H9 (cell line): ENCODE data around the gene CTNNBL1. TPM values are rescaled to one million over a fixed set of nuclear protein-coding genes. Genes with fewer than 3 reads are reported as not detected.

Experiments used
- DNase-seq: peaks from one replicate; pipeline ENCODE4 v3.0.0-alpha.2; 2017
- H2AFZ ChIP-seq: one replicate; pipeline ENCODE4 v1.6.1; 2013; ENCODE audit warnings: mild to moderate bottlenecking, low read length, control low read depth, moderate library complexity
- H2AK5ac ChIP-seq: 2 replicates; pipeline ENCODE4 v1.6.1; 2013; ENCODE audit warnings: low read length, control low read depth, mixed read lengths; ENCODE audit not compliant: insufficient read length
- H2BK120ac ChIP-seq: one replicate; pipeline ENCODE4 v1.6.1; 2013; ENCODE audit warnings: low read depth, mild to moderate bottlenecking, low read length, control low read depth, inconsistent platforms; ENCODE audit not compliant: poor library complexity, severe bottlenecking
- H2BK12ac ChIP-seq: 2 replicates; pipeline ENCODE4 v1.6.1; 2013; ENCODE audit warnings: low read length, control low read depth, mixed read lengths, low read depth; ENCODE audit not compliant: insufficient read length
- H2BK15ac ChIP-seq: 2 replicates; pipeline ENCODE4 v1.6.1; 2013; ENCODE audit warnings: low read depth, low read length, control low read depth
- H2BK20ac ChIP-seq: one replicate; pipeline ENCODE4 v1.6.1; 2013; ENCODE audit warnings: low read depth, mild to moderate bottlenecking, low read length, control low read depth, inconsistent platforms; ENCODE audit not compliant: poor library complexity, severe bottlenecking
- H2BK5ac ChIP-seq: 2 replicates; pipeline ENCODE4 v1.6.1; 2013; ENCODE audit warnings: low read length, control low read depth, mixed read lengths; ENCODE audit not compliant: insufficient read length
- H3K14ac ChIP-seq: 2 replicates; pipeline ENCODE4 v1.6.1; 2013; ENCODE audit warnings: low read length, control low read depth; ENCODE audit not compliant: insufficient read depth
- H3K18ac ChIP-seq: 2 replicates; pipeline ENCODE4 v1.6.1; 2013; ENCODE audit warnings: low read depth, mild to moderate bottlenecking, mixed read lengths, low read length, control low read depth; ENCODE audit not compliant: insufficient read length
- H3K23ac ChIP-seq: 2 replicates; pipeline ENCODE4 v1.6.1; 2013; ENCODE audit warnings: low read length, control low read depth, mixed read lengths, low read depth; ENCODE audit not compliant: insufficient read length
- H3K23me2 ChIP-seq: 2 replicates; pipeline ENCODE4 v1.6.1; 2013; ENCODE audit warnings: low read depth, mild to moderate bottlenecking, mixed read lengths, low read length, control low read depth; ENCODE audit not compliant: insufficient read length, poor library complexity, severe bottlenecking
- H3K27ac ChIP-seq: 2 replicates; pipeline ENCODE4 v1.5.1; 2013; ENCODE audit warnings: low read length, control low read depth, mixed read lengths, low read depth; ENCODE audit not compliant: insufficient read length
- H3K27me3 ChIP-seq: 2 replicates; pipeline ENCODE4 v1.6.1; 2013; ENCODE audit warnings: low read length, control low read depth, inconsistent platforms; ENCODE audit not compliant: insufficient read depth
- H3K4ac ChIP-seq: 2 replicates; pipeline ENCODE4 v1.6.1; 2013; ENCODE audit warnings: low read depth, mild to moderate bottlenecking, control low read depth, inconsistent platforms, low read length, moderate library complexity
- H3K4me1 ChIP-seq: 2 replicates; pipeline ENCODE4 v1.6.1; 2013; ENCODE audit warnings: low read length, control low read depth, inconsistent platforms; ENCODE audit not compliant: insufficient read depth
- H3K4me2 ChIP-seq: 2 replicates; pipeline ENCODE4 v1.6.1; 2013; ENCODE audit warnings: low read length, control low read depth, mixed read lengths; ENCODE audit not compliant: insufficient read length, insufficient read depth
- H3K56ac ChIP-seq: 2 replicates; pipeline ENCODE4 v1.6.1; 2013; ENCODE audit warnings: low read depth, mild to moderate bottlenecking, mixed read lengths, low read length, control low read depth; ENCODE audit not compliant: insufficient read length
- H3K79me1 ChIP-seq: 2 replicates; pipeline ENCODE4 v1.6.1; 2013; ENCODE audit warnings: low read depth, mild to moderate bottlenecking, moderate library complexity, low read length, control low read depth, inconsistent platforms; ENCODE audit not compliant: insufficient read depth, poor library complexity, severe bottlenecking
- H3K79me2 ChIP-seq: 2 replicates; pipeline ENCODE4 v1.6.1; 2013; ENCODE audit warnings: low read length, control low read depth, inconsistent platforms; ENCODE audit not compliant: insufficient read depth
- H3K9ac ChIP-seq: 2 replicates; pipeline ENCODE4 v1.6.1; 2013; ENCODE audit warnings: low read length, control low read depth, mixed read lengths; ENCODE audit not compliant: insufficient read length; ENCODE audit errors: extremely low read depth
- H3K9me3 ChIP-seq: one replicate; pipeline ENCODE4 v1.6.1; 2013; ENCODE audit warnings: low read depth, low read length, inconsistent platforms; ENCODE audit not compliant: control insufficient read depth
- H3T11ph ChIP-seq: one replicate; pipeline ENCODE4 v1.6.1; 2013; ENCODE audit warnings: mild to moderate bottlenecking, low read length, control low read depth, inconsistent platforms
- H4K20me1 ChIP-seq: one replicate; pipeline ENCODE4 v1.6.1; 2013; ENCODE audit not compliant: control insufficient read depth, insufficient read length, insufficient read depth
- H4K5ac ChIP-seq: 2 replicates; pipeline ENCODE4 v1.6.1; 2013; ENCODE audit warnings: low read depth, mild to moderate bottlenecking, mixed read lengths, low read length, control low read depth; ENCODE audit not compliant: insufficient read length
- H4K8ac ChIP-seq: replicated peaks from 2 replicates; pipeline ENCODE4 v1.6.1; 2013; ENCODE audit warnings: low read length, control low read depth, mixed read lengths, low read depth; ENCODE audit not compliant: insufficient read length
- H4K91ac ChIP-seq: 2 replicates; pipeline ENCODE4 v1.6.1; 2013; ENCODE audit warnings: low read depth, mild to moderate bottlenecking, moderate library complexity, mixed read lengths, low read length, control low read depth; ENCODE audit not compliant: insufficient read length
- H3K27ac Mint-ChIP-seq, 3 experiments: 2 replicates in 2 of 3; 3 replicates in 1 of 3; pipeline ENCODE4 v1.8.0; 2020 to 2021; ENCODE audit warnings: mixed read lengths in 3 of 3, mild to moderate bottlenecking in 1 of 3, moderate library complexity in 1 of 3
- H3K27me3 Mint-ChIP-seq: 2 replicates; pipeline ENCODE4 v1.8.0; 2021; ENCODE audit warnings: low read depth, mild to moderate bottlenecking, moderate library complexity, mixed read lengths
- H3K36me3 Mint-ChIP-seq, 3 experiments: 2 replicates in 2 of 3; 3 replicates in 1 of 3; pipeline ENCODE4 v1.8.0; 2020 to 2021; ENCODE audit warnings: low read depth in 3 of 3, mixed read lengths in 3 of 3; ENCODE audit not compliant: insufficient read depth in 1 of 3
- H3K4me1 Mint-ChIP-seq, 2 experiments: 2 replicates each; pipeline ENCODE4 v1.8.0; 2020; ENCODE audit warnings: mixed read lengths in 2 of 2
- H3K4me3 Mint-ChIP-seq, 2 experiments: 2 replicates in 1 of 2; 3 replicates in 1 of 2; pipeline ENCODE4 v1.8.0; 2020 to 2021; ENCODE audit warnings: mild to moderate bottlenecking in 2 of 2, mixed read lengths in 2 of 2, moderate library complexity in 1 of 2
- H3K9me3 Mint-ChIP-seq, 2 experiments: 2 replicates in 1 of 2; 3 replicates in 1 of 2; pipeline ENCODE4 v1.8.0; 2020; ENCODE audit warnings: mild to moderate bottlenecking in 2 of 2, mixed read lengths in 2 of 2, moderate library complexity in 1 of 2
- WGBS: extraction: QIAGEN DNeasy Blood & Tissue Kit; methylation state at CpG from one replicate; pipeline ENCODE4 v1.1.7; 2013; ENCODE audit warnings: missing lambda C conversion rate, low lambda C conversion rate, mixed read lengths; ENCODE audit not compliant: insufficient read length; ENCODE audit errors: extremely low coverage; 5-methylcytosine and 5-hydroxymethylcytosine counted together
- total RNA-seq: library from RNA; stranded (reverse); gene quantifications from 2 replicates; pipeline ENCODE4 v1.2.1, GENCODE V29; 2021
- TF ChIP-seq, protein P1 (sequence below): fragments of 200-600 bp; sonication (generic); conservative IDR thresholded peaks from 3 replicates; pipeline ENCODE4 v1.8.0; 2021; ENCODE audit warnings: antibody characterized with exemption, mild to moderate bottlenecking

The CTNNBL1 gene
- total RNA-seq, 1 experiment from 2014 or later: 67.2 TPM

GRCh38 chr20:37885593-37886503, 192.0 kb downstream of the CTNNBL1 start:
- no peaks in the 10 kb centered on the region for H3K79me2 ChIP-seq
- no CpG with 5 or more reads among the region's 32 CpGs for WGBS
- no peak overlapping the region for H3K14ac ChIP-seq
- H4K8ac ChIP-seq: no peak overlapping the region
- H4K5ac ChIP-seq: no peak overlapping the region
- H3K27me3 ChIP-seq: no peaks in the 10 kb centered on the region
- no peak overlapping the region for H2BK5ac ChIP-seq
- no peak overlapping the region for H2BK20ac ChIP-seq
- no peak overlapping the region for H3K56ac ChIP-seq
- no peak overlapping the region for H2BK12ac ChIP-seq
- no peak overlapping the region for H3K9ac ChIP-seq
- H3K23ac ChIP-seq: no peak overlapping the region
- H3K4me3 Mint-ChIP-seq: no peak overlapping the region
- DNase-seq: no peak
- H4K20me1 ChIP-seq: no peaks in the 10 kb centered on the region
- no peak overlapping the region for H2BK15ac ChIP-seq
- H3K27me3 Mint-ChIP-seq: no peaks in the 10 kb centered on the region
- H2AFZ ChIP-seq: no peak overlapping the region
- H3K4ac ChIP-seq: no peak overlapping the region
- H3K36me3 Mint-ChIP-seq: no peaks in the 10 kb centered on the region; a peak in 1 of 7 replicates
- no peak overlapping the region for H4K91ac ChIP-seq
- no peak overlapping the region for H3K4me2 ChIP-seq
- no peak overlapping the region for H3K27ac ChIP-seq
- H2BK120ac ChIP-seq: no peak overlapping the region
- TF ChIP-seq, protein P1, sequence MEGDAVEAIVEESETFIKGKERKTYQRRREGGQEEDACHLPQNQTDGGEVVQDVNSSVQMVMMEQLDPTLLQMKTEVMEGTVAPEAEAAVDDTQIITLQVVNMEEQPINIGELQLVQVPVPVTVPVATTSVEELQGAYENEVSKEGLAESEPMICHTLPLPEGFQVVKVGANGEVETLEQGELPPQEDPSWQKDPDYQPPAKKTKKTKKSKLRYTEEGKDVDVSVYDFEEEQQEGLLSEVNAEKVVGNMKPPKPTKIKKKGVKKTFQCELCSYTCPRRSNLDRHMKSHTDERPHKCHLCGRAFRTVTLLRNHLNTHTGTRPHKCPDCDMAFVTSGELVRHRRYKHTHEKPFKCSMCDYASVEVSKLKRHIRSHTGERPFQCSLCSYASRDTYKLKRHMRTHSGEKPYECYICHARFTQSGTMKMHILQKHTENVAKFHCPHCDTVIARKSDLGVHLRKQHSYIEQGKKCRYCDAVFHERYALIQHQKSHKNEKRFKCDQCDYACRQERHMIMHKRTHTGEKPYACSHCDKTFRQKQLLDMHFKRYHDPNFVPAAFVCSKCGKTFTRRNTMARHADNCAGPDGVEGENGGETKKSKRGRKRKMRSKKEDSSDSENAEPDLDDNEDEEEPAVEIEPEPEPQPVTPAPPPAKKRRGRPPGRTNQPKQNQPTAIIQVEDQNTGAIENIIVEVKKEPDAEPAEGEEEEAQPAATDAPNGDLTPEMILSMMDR: no peak
- peaks cover 6 to 14% of the 10 kb centered on the region in 2 experiments for H3K4me1 Mint-ChIP-seq
- no peak overlapping the region for H2AK5ac ChIP-seq
- H3K23me2 ChIP-seq: peaks cover 2% of the 10 kb centered on the region
- no peaks in the 10 kb centered on the region for H3K4me1 ChIP-seq
- H3K27ac Mint-ChIP-seq: no peak overlapping the region
- H3K79me1 ChIP-seq: no peaks in the 10 kb centered on the region
- H3K9me3 ChIP-seq: no peaks in the 10 kb centered on the region
- H3T11ph ChIP-seq: no peak overlapping the region
- H3K9me3 Mint-ChIP-seq: no peaks in the 10 kb centered on the region
- no peak overlapping the region for H3K18ac ChIP-seq
